ENCODE results near the gene TP53. TPM values are rescaled to one million over a fixed set of nuclear protein-coding genes. Genes with fewer than 3 reads are reported as not detected.

TP53 gene
- total and polyA plus RNA-seq, 10 of the 15 experiments (the other 5 are each of a cell fraction or from before 2014, with no cell fraction given): 35.6 to 162 (median 75.9) TPM

DNA sequence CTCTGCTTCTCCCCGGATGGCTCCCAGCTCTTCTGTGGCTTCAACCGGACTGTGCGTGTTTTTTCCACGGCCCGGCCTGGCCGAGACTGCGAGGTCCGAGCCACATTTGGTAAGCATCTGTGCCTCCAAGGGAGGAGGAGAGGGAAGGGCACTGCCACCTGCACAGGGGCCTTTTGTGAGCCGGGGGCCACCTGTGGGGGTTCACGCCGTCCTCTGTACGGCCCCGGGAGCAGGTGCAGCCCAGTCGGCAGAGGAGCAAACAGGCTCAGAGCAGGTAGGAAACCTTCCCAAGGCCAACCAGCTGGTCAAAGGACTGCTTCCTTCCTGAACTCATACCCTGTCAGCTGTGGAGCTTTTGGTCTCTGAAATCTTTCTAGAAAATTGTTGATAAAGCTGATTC is 14.4 kb upstream of the TP53 start:
- Histone ChIP-seq H3K4me2 (ENCODE audit: control insufficient read depth, insufficient read depth) (no peak overlapping the region), H3K27ac (ENCODE audit: control insufficient read depth, insufficient read depth) (no peak overlapping the region), H3K27me3 (replicated peaks in 1 of 2; ENCODE audit: control insufficient read depth in 2 of 2, insufficient read depth in 2 of 2, low read length in 1 of 2) (peaks cover 3 to 4% of the 10 kb centered on the region in 2 experiments; a peak in 3 of 4 replicates), H3K9ac (ENCODE audit: control insufficient read depth, insufficient read depth, low read length) (no peak overlapping the region), H3K4me3 (no peak overlapping the region), H3K79me2 (ENCODE audit: control insufficient read depth, insufficient read depth, low read length) (no peaks in the 10 kb centered on the region), H2AFZ (ENCODE audit: control insufficient read depth, low read depth, low read length) (no peak overlapping the region), H4K20me1 (ENCODE audit: control insufficient read depth, insufficient read depth) (no peaks in the 10 kb centered on the region), H3K36me3 (ENCODE audit: control insufficient read depth in 2 of 2, insufficient read depth in 2 of 2, low read length in 1 of 2) (peaks cover 0 to 4% of the 10 kb centered on the region in 2 experiments; a peak in 2 of 4 replicates), H3K4me1 (ENCODE audit: control insufficient read depth, insufficient read depth, low read length) (no peaks in the 10 kb centered on the region), H3K9me3 (replicated peaks; ENCODE audit: control insufficient read depth, insufficient read depth, low read length) (no peaks in the 10 kb centered on the region)
- WGBS (ENCODE audit: insufficient coverage, insufficient replicate concordance, low lambda C conversion rate, missing lambda C conversion rate): 93% methylated on average over 14 of the region's 14 CpGs
- RAD21 ChIA-PET (ENCODE audit: unreplicated experiment): no interaction called here
- SMC1A ChIA-PET (ENCODE audit: uncharacterized antibody, unreplicated experiment): no interaction called here
- BruUV-seq (replicated peaks): no TSS peak
- in situ Hi-C loops (cut with MboI): no loop called here
- DNase-seq (ENCODE audit: low read depth, low spot score): no peak
- CTCF ChIA-PET: no interaction called here
- no peak for ATAC-seq
- intact Hi-C loops (cut with micrococcal nuclease; ENCODE audit: unreplicated experiment): no loop called here
- FAIRE-seq: no peak
- POLR2A ChIA-PET: no interaction called here
- TF ChIP-seq RFX5 (IDR thresholded peaks at IDR 0.05; ENCODE audit: low read depth, low read length): no peak
- TF ChIP-seq TCF12 (IDR thresholded peaks at IDR 0.05; ENCODE audit: low read depth, low read length): no peak
- no peak for TF ChIP-seq EGR1 (IDR thresholded peaks at IDR 0.05; ENCODE audit: borderline replicate concordance in 1 of 2, low read depth in 2 of 2, low read length in 2 of 2)
- TF ChIP-seq CBFB (IDR thresholded peaks at IDR 0.05; ENCODE audit: low read depth): no peak
- TF ChIP-seq, protein P1, sequence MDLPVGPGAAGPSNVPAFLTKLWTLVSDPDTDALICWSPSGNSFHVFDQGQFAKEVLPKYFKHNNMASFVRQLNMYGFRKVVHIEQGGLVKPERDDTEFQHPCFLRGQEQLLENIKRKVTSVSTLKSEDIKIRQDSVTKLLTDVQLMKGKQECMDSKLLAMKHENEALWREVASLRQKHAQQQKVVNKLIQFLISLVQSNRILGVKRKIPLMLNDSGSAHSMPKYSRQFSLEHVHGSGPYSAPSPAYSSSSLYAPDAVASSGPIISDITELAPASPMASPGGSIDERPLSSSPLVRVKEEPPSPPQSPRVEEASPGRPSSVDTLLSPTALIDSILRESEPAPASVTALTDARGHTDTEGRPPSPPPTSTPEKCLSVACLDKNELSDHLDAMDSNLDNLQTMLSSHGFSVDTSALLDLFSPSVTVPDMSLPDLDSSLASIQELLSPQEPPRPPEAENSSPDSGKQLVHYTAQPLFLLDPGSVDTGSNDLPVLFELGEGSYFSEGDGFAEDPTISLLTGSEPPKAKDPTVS (IDR thresholded peaks at IDR 0.05; ENCODE audit: low read depth, low read length): no peak
- TF ChIP-seq KAT2A (conservative IDR thresholded peaks at IDR 0.05; ENCODE audit: control insufficient read depth, low read depth, low read length): no peak
- TF ChIP-seq CHD4 (IDR thresholded peaks at IDR 0.05): no peak
- no peak for TF ChIP-seq RBBP5 (conservative IDR thresholded peaks at IDR 0.05)
- TF ChIP-seq, protein P2, sequence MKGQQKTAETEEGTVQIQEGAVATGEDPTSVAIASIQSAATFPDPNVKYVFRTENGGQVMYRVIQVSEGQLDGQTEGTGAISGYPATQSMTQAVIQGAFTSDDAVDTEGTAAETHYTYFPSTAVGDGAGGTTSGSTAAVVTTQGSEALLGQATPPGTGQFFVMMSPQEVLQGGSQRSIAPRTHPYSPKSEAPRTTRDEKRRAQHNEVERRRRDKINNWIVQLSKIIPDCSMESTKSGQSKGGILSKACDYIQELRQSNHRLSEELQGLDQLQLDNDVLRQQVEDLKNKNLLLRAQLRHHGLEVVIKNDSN (IDR thresholded peaks at IDR 0.05; ENCODE audit: borderline replicate concordance, extremely low read length, insufficient read depth, low read depth, low read length): no peak
- TF ChIP-seq NFXL1 (IDR thresholded peaks at IDR 0.05; ENCODE audit: borderline replicate concordance): no peak
- no peak for TF ChIP-seq NR2C2 (IDR thresholded peaks at IDR 0.05; ENCODE audit: borderline replicate concordance, control insufficient read depth, insufficient read length, low read depth)
- no peak for TF ChIP-seq HDAC2 (IDR thresholded peaks at IDR 0.05)
- TF ChIP-seq, protein P3, sequence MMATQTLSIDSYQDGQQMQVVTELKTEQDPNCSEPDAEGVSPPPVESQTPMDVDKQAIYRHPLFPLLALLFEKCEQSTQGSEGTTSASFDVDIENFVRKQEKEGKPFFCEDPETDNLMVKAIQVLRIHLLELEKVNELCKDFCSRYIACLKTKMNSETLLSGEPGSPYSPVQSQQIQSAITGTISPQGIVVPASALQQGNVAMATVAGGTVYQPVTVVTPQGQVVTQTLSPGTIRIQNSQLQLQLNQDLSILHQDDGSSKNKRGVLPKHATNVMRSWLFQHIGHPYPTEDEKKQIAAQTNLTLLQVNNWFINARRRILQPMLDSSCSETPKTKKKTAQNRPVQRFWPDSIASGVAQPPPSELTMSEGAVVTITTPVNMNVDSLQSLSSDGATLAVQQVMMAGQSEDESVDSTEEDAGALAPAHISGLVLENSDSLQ (IDR thresholded peaks at IDR 0.05): no peak
- no peak for TF ChIP-seq ZNF592 (IDR thresholded peaks at IDR 0.05)
- TF ChIP-seq ZZZ3 (IDR thresholded peaks at IDR 0.05; ENCODE audit: control insufficient read depth, insufficient read length, low read depth): no peak
- TF ChIP-seq ZNF622 (IDR thresholded peaks at IDR 0.05): no peak
- TF ChIP-seq MEF2B (IDR thresholded peaks at IDR 0.05; ENCODE audit: partially characterized antibody, poor library complexity, severe bottlenecking): no peak

Measured in GM12878 (cell line).